Omental fat pad (tissue), 4 donors: Measurements from ENCODE around the gene CEP290. TPM values are rescaled to one million over a fixed set of nuclear protein-coding genes. Genes with fewer than 3 reads are reported as not detected.

ENCODE experiments used
- ATAC-seq: fragments of 150-250 bp; one replicate; pipeline ENCODE4 v1.9.1; 2016; ENCODE audit warnings: mild to moderate bottlenecking, moderate library complexity; ENCODE audit not compliant: low FRiP score
- DNase-seq: peaks from one replicate; pipeline ENCODE4 v3.0.0-alpha.2; 2019; ENCODE audit warnings: low spot score
- total RNA-seq, 4 donors: library from RNA; depleted of rRNA; stranded (reverse); fragments of >200 nt; gene quantifications; one replicate each; pipeline ENCODE4 v1.1.0, GENCODE V29; 2016
- TF ChIP-seq, protein P1 (sequence below), 3 donors: fragments of 450-650 bp; IDR thresholded peaks; one replicate each; pipeline ENCODE4 v1.5.1; 2016 to 2017; ENCODE audit warnings: antibody characterized with exemption in 3 of 3, mild to moderate bottlenecking in 3 of 3, moderate library complexity in 2 of 3

Gene CEP290
- total RNA-seq, 4 donors from 2014 or later, result 11.3 to 18.9 (median 14.7) TPM

DNA sequence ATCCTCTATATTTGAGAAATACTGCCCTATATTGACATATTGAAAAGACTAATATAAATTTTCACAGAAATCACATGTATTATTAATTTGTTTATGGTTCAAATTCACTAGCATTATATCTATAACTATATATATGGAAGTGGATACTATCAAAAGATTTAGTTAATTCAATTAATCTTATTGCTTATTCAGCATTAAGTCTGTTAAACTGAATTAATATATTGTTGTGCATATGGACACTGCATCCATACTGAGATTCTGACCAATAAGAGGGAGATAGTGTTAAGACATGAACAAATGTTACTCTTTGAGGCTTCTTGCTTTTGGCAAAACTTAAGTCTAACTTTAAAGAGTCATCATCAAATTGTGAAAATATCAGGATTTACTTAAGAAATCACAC is 60.6 kb downstream of the CEP290 start:
- TF ChIP-seq, protein P1, sequence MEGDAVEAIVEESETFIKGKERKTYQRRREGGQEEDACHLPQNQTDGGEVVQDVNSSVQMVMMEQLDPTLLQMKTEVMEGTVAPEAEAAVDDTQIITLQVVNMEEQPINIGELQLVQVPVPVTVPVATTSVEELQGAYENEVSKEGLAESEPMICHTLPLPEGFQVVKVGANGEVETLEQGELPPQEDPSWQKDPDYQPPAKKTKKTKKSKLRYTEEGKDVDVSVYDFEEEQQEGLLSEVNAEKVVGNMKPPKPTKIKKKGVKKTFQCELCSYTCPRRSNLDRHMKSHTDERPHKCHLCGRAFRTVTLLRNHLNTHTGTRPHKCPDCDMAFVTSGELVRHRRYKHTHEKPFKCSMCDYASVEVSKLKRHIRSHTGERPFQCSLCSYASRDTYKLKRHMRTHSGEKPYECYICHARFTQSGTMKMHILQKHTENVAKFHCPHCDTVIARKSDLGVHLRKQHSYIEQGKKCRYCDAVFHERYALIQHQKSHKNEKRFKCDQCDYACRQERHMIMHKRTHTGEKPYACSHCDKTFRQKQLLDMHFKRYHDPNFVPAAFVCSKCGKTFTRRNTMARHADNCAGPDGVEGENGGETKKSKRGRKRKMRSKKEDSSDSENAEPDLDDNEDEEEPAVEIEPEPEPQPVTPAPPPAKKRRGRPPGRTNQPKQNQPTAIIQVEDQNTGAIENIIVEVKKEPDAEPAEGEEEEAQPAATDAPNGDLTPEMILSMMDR (IDR thresholded peaks at IDR 0.05), result no peak

DNA sequence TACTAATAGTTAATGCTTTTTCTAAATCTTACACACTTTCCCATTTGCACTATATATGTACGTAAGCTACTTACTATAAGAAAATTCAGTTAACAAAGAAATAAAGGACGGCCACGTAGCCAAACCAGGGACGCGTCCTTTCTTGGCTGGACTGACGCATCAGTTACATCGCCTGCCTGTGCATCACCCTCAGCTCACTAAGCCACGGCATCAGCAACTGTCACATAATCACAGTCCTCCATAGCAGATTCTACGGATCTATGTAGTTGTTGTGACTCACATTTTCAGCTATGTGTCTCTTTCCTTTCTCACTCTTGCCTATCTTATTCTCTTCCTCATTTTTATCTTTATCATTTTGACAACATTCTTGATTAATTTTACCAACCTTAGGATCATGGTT is 74.6 kb downstream of the CEP290 start:
- TF ChIP-seq, protein P1 (IDR thresholded peaks at IDR 0.05), result no peak
- no peak for ATAC-seq

More for the DNA sequence above, 60.6 kb downstream of the CEP290 start:
- no peak for ATAC-seq
- no peak for DNase-seq

DNA sequence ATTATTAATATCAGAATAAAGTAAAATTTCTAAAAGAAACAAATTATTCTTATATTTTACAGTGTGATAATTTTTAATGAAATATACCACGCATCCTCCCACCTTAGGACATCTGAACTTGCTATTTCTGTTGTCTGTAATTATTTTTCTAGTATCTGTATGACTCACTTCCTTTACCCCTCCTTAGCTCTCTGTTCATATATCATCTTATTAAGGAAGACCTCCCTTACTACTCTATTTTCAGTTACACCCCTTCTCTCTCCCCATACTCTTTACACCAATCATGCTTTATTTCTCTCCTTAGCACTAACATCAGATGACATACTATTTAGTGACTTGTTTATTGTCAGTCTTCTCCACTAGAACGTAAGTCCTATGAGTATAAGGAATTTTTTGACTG is 78.5 kb downstream of the CEP290 start:
- ATAC-seq (peak; percentile 62), DNase-seq (no peak)
- TF ChIP-seq, protein P1 (IDR thresholded peaks at IDR 0.05), result no peak

More for the DNA sequence above, 74.6 kb downstream of the CEP290 start:
- DNase-seq, result no peak

DNA sequence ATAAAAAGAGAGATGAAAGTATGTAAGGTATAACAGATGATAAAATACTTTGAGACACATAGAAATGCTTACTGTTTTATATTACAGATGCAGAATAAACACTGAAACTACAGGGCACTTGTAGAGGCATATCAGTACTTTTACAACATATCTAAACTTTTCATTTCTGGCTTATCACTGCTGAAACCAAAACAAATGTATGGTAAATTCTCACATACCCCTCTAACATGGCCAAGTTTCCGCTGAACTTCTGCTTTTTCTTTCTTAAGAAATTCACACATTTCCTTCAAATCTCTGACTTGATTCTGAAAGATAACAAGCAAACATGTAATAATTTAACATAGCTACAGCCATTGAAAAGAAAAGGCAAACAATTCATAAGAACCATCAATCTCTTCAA is 79.4 kb downstream of the CEP290 start:
- no peak for DNase-seq
- ATAC-seq, result no peak
- TF ChIP-seq, protein P1 (IDR thresholded peaks at IDR 0.05), result no peak

DNA sequence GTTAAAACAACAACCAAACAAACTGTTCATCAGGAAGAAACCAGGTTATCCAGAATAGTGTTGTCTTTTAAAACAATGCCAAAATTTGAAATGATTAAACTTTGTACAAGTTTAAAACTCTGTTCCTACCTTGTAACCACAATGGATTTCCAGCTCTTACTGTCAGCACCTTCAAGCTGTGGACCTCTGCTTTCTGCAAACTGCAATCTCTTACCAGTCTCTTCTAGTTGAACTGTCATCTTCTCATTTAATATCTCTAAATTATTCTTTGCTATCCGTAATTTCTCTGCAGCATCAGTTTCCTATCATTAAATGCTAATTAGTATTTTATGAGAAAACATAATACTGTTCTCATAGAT is 83.2 kb downstream of the CEP290 start:
- TF ChIP-seq, protein P1 (IDR thresholded peaks at IDR 0.05), result no peak
- ATAC-seq (no peak), DNase-seq (no peak)

DNA sequence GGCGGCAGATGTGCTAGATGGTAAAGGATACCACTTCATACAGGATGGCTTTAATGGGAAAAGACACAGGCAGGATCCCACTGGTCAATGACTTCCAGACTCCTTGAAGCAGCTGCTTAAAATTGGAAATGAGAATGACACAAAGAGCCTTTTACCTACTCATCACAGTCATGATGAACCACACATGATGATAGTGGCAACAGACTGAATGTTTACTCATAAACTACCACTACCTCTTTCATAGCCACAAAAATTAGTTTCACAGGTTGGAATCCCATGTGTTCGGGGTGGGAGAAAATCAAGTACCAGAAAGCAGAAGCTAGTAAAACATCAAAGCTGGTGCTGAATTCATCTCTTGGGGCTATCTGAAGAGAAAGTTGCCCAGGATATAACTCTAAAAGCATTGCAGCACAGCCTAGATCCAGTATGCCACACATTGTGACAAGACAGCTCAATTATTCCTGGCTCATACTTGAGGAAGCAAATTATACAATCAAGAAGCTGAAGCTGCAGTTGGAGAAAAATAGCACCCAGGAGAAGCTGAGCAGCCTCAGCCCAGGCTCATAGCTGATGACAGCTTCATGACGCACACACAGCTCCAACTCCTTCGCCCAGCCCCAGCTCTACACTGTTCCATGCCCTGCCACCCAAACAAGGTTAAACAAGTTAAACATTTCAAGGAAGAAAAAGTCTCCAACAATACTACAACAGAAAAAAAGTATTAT is 83.7 kb downstream of the CEP290 start:
- no peak for DNase-seq
- no peak for ATAC-seq
- TF ChIP-seq, protein P1 (IDR thresholded peaks at IDR 0.05), result no peak

DNA sequence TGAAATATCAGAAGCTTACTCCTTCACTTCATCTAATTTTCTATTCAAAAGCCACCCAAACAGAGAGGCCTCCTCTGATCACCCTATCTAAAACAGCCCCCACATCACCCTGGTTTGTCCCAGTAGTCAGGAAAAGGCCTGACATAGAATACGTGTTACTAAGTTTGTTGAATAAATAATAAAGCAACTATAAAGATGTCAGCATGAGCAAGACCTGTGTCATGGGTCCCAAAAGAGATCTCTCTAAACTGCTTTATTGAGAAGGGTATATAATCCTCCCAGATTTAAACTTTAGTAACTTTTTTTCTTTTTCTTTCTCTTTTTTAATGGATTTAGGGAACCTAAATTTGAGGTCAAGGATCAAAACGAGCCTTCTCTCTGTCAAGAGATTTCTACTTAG is 85.3 kb downstream of the CEP290 start:
- ATAC-seq (no peak), DNase-seq (no peak)
- TF ChIP-seq, protein P1 (IDR thresholded peaks at IDR 0.05), result no peak
